SK-N-SH treated with all-trans-retinoic acid at 6 μM for 48 hours (cell line): ENCODE results near the gene LMAN1L.

Source experiments
- ATAC-seq: fragments of 200-7000 bp; cut with Tn5 transposase; 3 replicates; pipeline ENCODE4 v1.9.1; 2020; ENCODE audit warnings: mild to moderate bottlenecking, moderate library complexity
- CREB5 ChIP-seq: fragments of 250-450 bp; sonication (Bioruptor Pico); IDR thresholded peaks from 2 replicates; pipeline ENCODE4 v1.5.1; 2020; ENCODE audit warnings: low read depth, mild to moderate bottlenecking, moderate library complexity
- CSDC2 ChIP-seq: fragments of 250-450 bp; sonication (Bioruptor Pico); IDR thresholded peaks from 2 replicates; pipeline ENCODE4 v1.5.0; 2020; ENCODE audit warnings: mild to moderate bottlenecking, moderate library complexity
- CSRNP3 ChIP-seq: fragments of 250-450 bp; sonication (Bioruptor Pico); IDR thresholded peaks from 2 replicates; pipeline ENCODE4 v1.5.1; 2021; ENCODE audit warnings: mild to moderate bottlenecking, moderate library complexity
- GLIS3 ChIP-seq: fragments of 250-450 bp; sonication (Bioruptor Pico); IDR thresholded peaks from 2 replicates; pipeline ENCODE4 v1.5.0; 2020; ENCODE audit warnings: mild to moderate bottlenecking, moderate library complexity
- ISL1 ChIP-seq: fragments of 250-450 bp; sonication (Bioruptor Pico); IDR thresholded peaks from 2 replicates; pipeline ENCODE4 v2.1.2; 2022; ENCODE audit warnings: mild to moderate bottlenecking, moderate library complexity
- PATZ1 ChIP-seq: fragments of 250-450 bp; sonication (Bioruptor Pico); IDR thresholded peaks from 2 replicates; pipeline ENCODE4 v1.8.0; 2020; ENCODE audit warnings: mild to moderate bottlenecking, moderate library complexity, borderline replicate concordance
- POU6F1 ChIP-seq: fragments of 250-450 bp; sonication (Bioruptor Pico); IDR thresholded peaks from 2 replicates; pipeline ENCODE4 v1.8.0; 2021; ENCODE audit warnings: low read depth, mild to moderate bottlenecking, moderate library complexity, borderline replicate concordance
- PPARA ChIP-seq: fragments of 250-450 bp; sonication (Bioruptor Pico); IDR thresholded peaks from 2 replicates; pipeline ENCODE4 v1.5.0; 2020; ENCODE audit warnings: mild to moderate bottlenecking, borderline replicate concordance
- RARB ChIP-seq: fragments of 250-450 bp; sonication (Bioruptor Pico); IDR thresholded peaks from 2 replicates; pipeline ENCODE4 v1.8.0; 2021; ENCODE audit warnings: mild to moderate bottlenecking, moderate library complexity
- TCF4 ChIP-seq: fragments of 250-450 bp; sonication (Bioruptor Pico); IDR thresholded peaks from 2 replicates; pipeline ENCODE4 v1.8.0; 2021; ENCODE audit warnings: mild to moderate bottlenecking, moderate library complexity, borderline replicate concordance
- TOX ChIP-seq: fragments of 250-450 bp; sonication (Bioruptor Pico); IDR thresholded peaks from 2 replicates; pipeline ENCODE4 v1.8.0; 2021; ENCODE audit warnings: mild to moderate bottlenecking, moderate library complexity, borderline replicate concordance
- TSHZ2 ChIP-seq: fragments of 250-450 bp; sonication (Bioruptor Pico); IDR thresholded peaks from 2 replicates; pipeline ENCODE4 v1.5.0; 2020; ENCODE audit warnings: mild to moderate bottlenecking, moderate library complexity
- ZC3H10 ChIP-seq: fragments of 250-450 bp; sonication (Bioruptor Pico); IDR thresholded peaks from 2 replicates; pipeline ENCODE4 v1.5.1; 2021; ENCODE audit warnings: mild to moderate bottlenecking, moderate library complexity
- ZFP3 ChIP-seq: fragments of 250-450 bp; sonication (Bioruptor Pico); IDR thresholded peaks from 2 replicates; pipeline ENCODE4 v1.5.0; 2020; ENCODE audit warnings: mild to moderate bottlenecking, moderate library complexity
- ZFP30 ChIP-seq: fragments of 450-650 bp; formaldehyde crosslinking; IDR thresholded peaks from 2 replicates; pipeline ENCODE4 v1.5.0; 2022; ENCODE audit warnings: mild to moderate bottlenecking, moderate library complexity
- ZNF565 ChIP-seq: fragments of 450-650 bp; formaldehyde crosslinking; conservative IDR thresholded peaks from 2 replicates; pipeline ENCODE4 v1.5.0; 2020; ENCODE audit warnings: low read depth, mild to moderate bottlenecking, moderate library complexity
- ZNF70 ChIP-seq: fragments of 450-650 bp; formaldehyde crosslinking; IDR thresholded peaks from 2 replicates; pipeline ENCODE4 v1.5.0; 2020; ENCODE audit warnings: mild to moderate bottlenecking, moderate library complexity

LMAN1L gene

GRCh38 chr15:74841891-74842373 is 29.3 kb downstream of the LMAN1L start:
- no peak for TF ChIP-seq ZFP3
- no peak for TF ChIP-seq RARB (CRISPR knock-in tag)
- TF ChIP-seq TSHZ2, result no peak
- TF ChIP-seq GLIS3 (CRISPR knock-in tag), result no peak
- TF ChIP-seq CSDC2 (CRISPR knock-in tag), result no peak
- no peak for TF ChIP-seq ZNF70 (CRISPR knock-in tag)
- TF ChIP-seq POU6F1 (CRISPR knock-in tag), result no peak
- no peak for TF ChIP-seq PPARA (CRISPR knock-in tag)
- TF ChIP-seq ZNF565 (CRISPR knock-in tag), result no peak
- TF ChIP-seq TOX, result no peak
- no peak for TF ChIP-seq ISL1 (CRISPR knock-in tag)
- no peak for TF ChIP-seq TCF4 (CRISPR knock-in tag)
- no peak for TF ChIP-seq ZC3H10 (CRISPR knock-in tag)
- no peak for TF ChIP-seq CREB5 (CRISPR knock-in tag)
- TF ChIP-seq PATZ1, result no peak
- no peak for TF ChIP-seq ZFP30 (CRISPR knock-in tag)
- TF ChIP-seq CSRNP3 (CRISPR knock-in tag), result no peak
- TF ChIP-seq, all 23 proteins: peak for 0
- no peak for ATAC-seq

GRCh38 chr15:74842581-74843444 is 30.2 kb downstream of the LMAN1L start, which contains the start of gene ULK3:
TSS of gene ULK3 (minus strand) at chr15:74843156. CDS start at chr15:74843105, 51 bp downstream.
- TF ChIP-seq TSHZ2, result peak; percentile 60; the same call in 1 of the 2 replicates
- 0 out of 2 replicates have a peak, but pooled peaks have one; percentile 42 for TF ChIP-seq ZFP3
- TF ChIP-seq ISL1 (CRISPR knock-in tag), result no peak
- TF ChIP-seq ZC3H10 (CRISPR knock-in tag), result 0 out of 2 replicates have a peak, but pooled peaks have one; percentile 29
- TF ChIP-seq PATZ1, result no peak
- peak; percentile 89 for ATAC-seq
